Measurements from ENCODE around the gene LIMA1. TPM values are rescaled to one million over a fixed set of nuclear protein-coding genes. Genes with fewer than 3 reads are reported as not detected.

The LIMA1 gene
- total RNA-seq, 1 donor from 2014 or later: 17.1 TPM

GRCh38 chr12:50198829-50199228, 84.5 kb downstream of the LIMA1 start:
- H3K27me3 ChIP-seq (ENCODE audit: low read depth): no peaks in the 10 kb centered on the region
- H3K27ac ChIP-seq (replicated peaks): no peak overlapping the region
- H3K9me3 ChIP-seq (replicated peaks): no peaks in the 10 kb centered on the region
- DNase-seq: no peak
- no peak overlapping the region for H3K4me3 ChIP-seq
- no peak for TF ChIP-seq CTCF (IDR thresholded peaks at IDR 0.05; ENCODE audit: borderline replicate concordance)
- H3K4me1 ChIP-seq: no peaks in the 10 kb centered on the region
- H3K36me3 ChIP-seq: peaks cover 94% of the 10 kb centered on the region
- intact Hi-C loops (cut with micrococcal nuclease): no loop called here

DNA sequence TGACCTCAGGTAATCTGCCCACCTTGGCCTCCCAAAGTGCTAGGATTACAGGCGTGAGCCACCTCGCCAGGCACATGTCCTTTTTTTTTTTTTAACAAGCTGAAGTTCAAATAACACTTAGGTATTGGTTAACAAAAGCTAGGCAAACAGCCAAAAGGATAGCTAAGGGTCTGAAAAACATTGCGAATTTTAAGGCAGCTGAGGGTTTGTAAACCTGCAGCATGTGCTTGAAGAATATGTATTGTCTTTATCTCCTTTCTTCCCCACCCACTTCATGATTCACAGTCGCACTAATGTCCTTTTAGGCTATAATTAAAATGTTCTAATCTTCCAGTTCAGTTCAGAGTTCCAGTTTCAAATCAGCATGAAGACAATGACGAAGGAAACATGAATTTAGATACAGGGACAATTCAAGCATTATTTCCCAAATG, 86.0 kb downstream of the LIMA1 start:
- DNase-seq: no peak
- no peak for TF ChIP-seq CTCF (IDR thresholded peaks at IDR 0.05; ENCODE audit: borderline replicate concordance)
- no peak overlapping the region for H3K27ac ChIP-seq (replicated peaks)
- peaks cover 89% of the 10 kb centered on the region for H3K36me3 ChIP-seq
- intact Hi-C loops (cut with micrococcal nuclease): no loop called here
- no peak overlapping the region for H3K4me3 ChIP-seq
- H3K4me1 ChIP-seq: no peaks in the 10 kb centered on the region
- H3K27me3 ChIP-seq (ENCODE audit: low read depth): no peaks in the 10 kb centered on the region
- H3K9me3 ChIP-seq (replicated peaks): no peaks in the 10 kb centered on the region

DNA sequence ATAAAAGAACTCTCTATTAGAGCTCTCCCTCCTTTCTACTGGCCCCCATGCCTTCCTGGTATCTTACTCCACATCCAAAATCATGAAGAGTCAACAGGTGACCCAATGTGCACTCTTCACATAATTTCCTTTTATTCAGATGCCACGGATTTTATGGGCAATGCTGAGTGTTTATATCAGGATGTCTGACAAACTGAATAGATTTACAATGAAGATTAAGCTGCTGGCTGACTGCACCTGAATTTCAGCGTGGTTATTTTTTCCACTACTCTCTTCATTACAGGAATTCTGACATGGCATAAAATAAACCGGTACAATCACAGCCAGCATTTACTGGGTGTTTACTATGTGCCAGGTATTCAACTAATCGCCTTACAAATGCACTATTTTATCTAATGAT, 86.8 kb downstream of the LIMA1 start:
- H3K4me3 ChIP-seq: no peak overlapping the region
- peaks cover 89% of the 10 kb centered on the region for H3K36me3 ChIP-seq
- H3K27ac ChIP-seq (replicated peaks): no peak overlapping the region
- no peaks in the 10 kb centered on the region for H3K9me3 ChIP-seq (replicated peaks)
- H3K27me3 ChIP-seq (ENCODE audit: low read depth): no peaks in the 10 kb centered on the region
- TF ChIP-seq CTCF (IDR thresholded peaks at IDR 0.05; ENCODE audit: borderline replicate concordance): no peak
- H3K4me1 ChIP-seq: no peaks in the 10 kb centered on the region
- no peak for DNase-seq
- intact Hi-C loops (cut with micrococcal nuclease): no loop called here

DNA sequence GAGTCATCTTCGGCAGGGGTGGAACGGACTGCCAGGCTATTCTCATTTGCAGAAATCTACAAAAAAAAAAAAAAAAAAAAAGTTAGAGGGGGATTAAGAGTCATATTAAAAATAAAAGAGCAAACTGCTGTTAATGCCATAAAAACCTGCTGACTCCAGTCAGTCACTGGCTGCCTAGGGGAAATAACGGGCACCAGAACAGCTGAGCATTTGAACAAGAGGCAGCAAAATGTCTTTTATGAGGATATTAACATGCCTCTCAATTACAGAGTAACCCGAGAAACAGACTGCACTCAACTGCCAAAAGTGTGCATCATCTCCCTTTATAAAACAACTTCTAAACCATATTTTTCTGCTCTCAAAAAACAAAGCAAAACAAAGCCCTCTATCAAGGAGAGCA, 87.5 kb downstream of the LIMA1 start:
- Histone ChIP-seq H3K27ac (replicated peaks) (no peak overlapping the region), H3K9me3 (replicated peaks) (no peaks in the 10 kb centered on the region), H3K4me1 (no peaks in the 10 kb centered on the region), H3K4me3 (no peak overlapping the region), H3K27me3 (ENCODE audit: low read depth) (no peaks in the 10 kb centered on the region), H3K36me3 (peaks cover 93% of the 10 kb centered on the region)
- no peak for DNase-seq
- intact Hi-C loops (cut with micrococcal nuclease): no loop called here
- no peak for TF ChIP-seq CTCF (IDR thresholded peaks at IDR 0.05; ENCODE audit: borderline replicate concordance)

- no peak overlapping the region for H3K27ac ChIP-seq (replicated peaks)
Measured at GRCh38 chr12:50192908-50193307, 90.4 kb downstream of the LIMA1 start.

More at GRCh38 chr12:50192908-50193307, 90.4 kb downstream of the LIMA1 start:
- intact Hi-C loops (cut with micrococcal nuclease): no loop called here
- H3K36me3 ChIP-seq: peaks cover 67% of the 10 kb centered on the region
- H3K27me3 ChIP-seq (ENCODE audit: low read depth): no peaks in the 10 kb centered on the region
- TF ChIP-seq CTCF (IDR thresholded peaks at IDR 0.05; ENCODE audit: borderline replicate concordance): no peak
- H3K9me3 ChIP-seq (replicated peaks): no peaks in the 10 kb centered on the region
- H3K4me1 ChIP-seq: peaks cover 7% of the 10 kb centered on the region
- DNase-seq: no peak
- H3K4me3 ChIP-seq: no peak overlapping the region
